B cell (primary cell): ENCODE measurements around the gene PDZD8. TPM values are rescaled to one million over a fixed set of nuclear protein-coding genes. Genes with fewer than 3 reads are reported as not detected.

Source experiments
- ATAC-seq: fragments of 200-7000 bp; cut with Tn5 transposase; one replicate; pipeline ENCODE4 v1.10.0; 2021; ENCODE audit warnings: low read depth, mild to moderate bottlenecking, moderate number of reproducible peaks, moderate library complexity
- CTCF ChIA-PET: fragments of 350-600 bp; sonication (Branson Sonifier 250); formaldehyde crosslinking; loops from one replicate; lab custom pipeline; 2021; ENCODE audit warnings: antibody characterized with exemption, inconsistent platforms; lab: Charles Lee
- POLR2A ChIA-PET: fragments of 350-600 bp; sonication (Branson Sonifier 250); formaldehyde crosslinking; loops from one replicate; lab custom pipeline; 2021; ENCODE audit warnings: antibody characterized with exemption; lab: Charles Lee
- DNase-seq: peaks from one replicate; pipeline ENCODE4 v3.0.0; 2013
- H2AFZ ChIP-seq: 2 replicates; pipeline ENCODE4 v1.6.1; 2012; ENCODE audit warnings: mild to moderate bottlenecking, low read depth, low read length; ENCODE audit not compliant: insufficient read depth, poor library complexity, severe bottlenecking
- H3K27ac ChIP-seq, 2 donors: 1 replicate in 1 of 2; 2 replicates in 1 of 2; pipeline ENCODE4 v1.5.1; 2012 to 2013; ENCODE audit warnings: low read length in 2 of 2, mild to moderate bottlenecking in 2 of 2, moderate library complexity in 1 of 2
- H3K27me3 ChIP-seq, 4 experiments: fragments of 200-600 bp in 1 of 4; sonication (generic) in 1 of 4; replicated peaks in 1 of 4; 1 replicate in 2 of 4; 2 replicates in 2 of 4; pipeline versions ENCODE4 v1.6.1 to v1.7.0; 2013 to 2016; ENCODE audit warnings: low read length in 3 of 4, mild to moderate bottlenecking in 2 of 4, mixed read lengths in 1 of 4, moderate library complexity in 1 of 4; ENCODE audit not compliant: insufficient read depth in 4 of 4, control insufficient read depth in 3 of 4; ENCODE audit errors: control extremely low read depth in 1 of 4
- H3K36me3 ChIP-seq, 2 experiments: replicated peaks in 1 of 2; 1 replicate in 1 of 2; 2 replicates in 1 of 2; pipeline versions ENCODE4 v1.6.1 to v1.7.1; 2013; ENCODE audit warnings: low read length in 1 of 2; ENCODE audit not compliant: insufficient read depth in 2 of 2, control insufficient read depth in 1 of 2; ENCODE audit errors: control extremely low read depth in 1 of 2, extremely low read depth in 1 of 2
- H3K4me1 ChIP-seq, 2 donors: fragments of 200-600 bp in 1 of 2; sonication (generic) in 1 of 2; 1 replicate in 1 of 2; 2 replicates in 1 of 2; pipeline versions ENCODE4 v1.5.1 to v1.6.1; 2013 to 2017; ENCODE audit warnings: low read length in 2 of 2; ENCODE audit not compliant: control insufficient read depth in 2 of 2, insufficient read depth in 2 of 2
- H3K4me2 ChIP-seq: replicated peaks from 2 replicates; pipeline ENCODE3; 2012; ENCODE audit warnings: mild to moderate bottlenecking, low read depth, low read length; ENCODE audit not compliant: poor library complexity, severe bottlenecking
- H3K4me3 ChIP-seq, 5 experiments: fragments of 200-600 bp in 1 of 5; sonication (generic) in 1 of 5; 1 replicate in 3 of 5; 2 replicates in 2 of 5; pipeline versions ENCODE4 v1.5.1 to v1.7.0; 2011 to 2016; ENCODE audit warnings: low read length in 4 of 5, mild to moderate bottlenecking in 4 of 5, low read depth in 2 of 5, control low read depth in 1 of 5, moderate library complexity in 1 of 5; ENCODE audit not compliant: insufficient read depth in 1 of 5; ENCODE audit errors: control extremely low read depth in 1 of 5, extremely low read depth in 1 of 5
- H3K79me2 ChIP-seq: fragments of 200-600 bp; sonication (generic); one replicate; pipeline ENCODE4 v1.6.0; 2016; ENCODE audit warnings: low read length; ENCODE audit not compliant: control insufficient read depth, insufficient read depth
- H3K9ac ChIP-seq: fragments of 200-600 bp; sonication (generic); 2 replicates; pipeline ENCODE4 v1.6.1; 2017; ENCODE audit warnings: mild to moderate bottlenecking, low read length, moderate library complexity
- H3K9me3 ChIP-seq, 3 donors: one replicate each; pipeline versions ENCODE4 v1.6.1 to v1.7.1; 2013; ENCODE audit warnings: low read length in 2 of 3; ENCODE audit not compliant: control insufficient read depth in 2 of 3, insufficient read depth in 1 of 3; ENCODE audit errors: control extremely low read depth in 1 of 3
- H4K20me1 ChIP-seq: 2 replicates; pipeline ENCODE4 v1.6.0; 2012; ENCODE audit warnings: mild to moderate bottlenecking, low read length; ENCODE audit not compliant: insufficient read depth, control insufficient read depth, poor library complexity, severe bottlenecking
- H3K27ac Mint-ChIP-seq: one replicate; pipeline ENCODE4 v1.8.0; 2021; ENCODE audit warnings: mixed read lengths
- H3K27me3 Mint-ChIP-seq: one replicate; pipeline ENCODE4 v1.8.0; 2021; ENCODE audit warnings: mixed read lengths
- H3K4me1 Mint-ChIP-seq: one replicate; pipeline ENCODE4 v1.8.0; 2021; ENCODE audit warnings: mixed read lengths
- H3K4me3 Mint-ChIP-seq: one replicate; pipeline ENCODE4 v1.8.0; 2021; ENCODE audit warnings: mixed read lengths
- H3K9me3 Mint-ChIP-seq: one replicate; pipeline ENCODE4 v1.8.0; 2022; ENCODE audit warnings: mixed read lengths; ENCODE audit not compliant: insufficient read depth
- CTCF ChIP-seq: fragments of 200-600 bp; IDR thresholded peaks from one replicate; pipeline ENCODE4 v1.8.0; 2022; ENCODE audit warnings: antibody characterized with exemption, mild to moderate bottlenecking
- EZH2 ChIP-seq: IDR thresholded peaks from 2 replicates; pipeline ENCODE4 v1.6.1; 2012; ENCODE audit warnings: borderline replicate concordance, low read depth, mild to moderate bottlenecking, moderate library complexity, low read length; ENCODE audit not compliant: insufficient read depth, poor library complexity, severe bottlenecking
- WGBS: methylation state at CpG from one replicate; pipeline ENCODE4 v1.1.5; 2013; ENCODE audit warnings: missing lambda C conversion rate; ENCODE audit not compliant: insufficient coverage; 5-methylcytosine and 5-hydroxymethylcytosine counted together
- intact Hi-C: fragments of 100-400 bp; cut with micrococcal nuclease; formaldehyde crosslinking; loops from one replicate; pipeline ENCODE4 v1.10.0; 2022
- polyA plus RNA-seq: library from polyadenylated mRNA; depleted of rRNA; stranded (reverse); fragments of >200 nt; gene quantifications from 2 replicates; pipeline ENCODE4 v1.2.3, GENCODE V29; 2012
- total RNA-seq, 2 donors: library from RNA; stranded (reverse); fragments of 120-200 nt in 1 of 2; gene quantifications; 1 replicate in 1 of 2; 2 replicates in 1 of 2; pipeline versions ENCODE4 v1.2.3 to v1.2.4, GENCODE V29; 2013 to 2022

Gene PDZD8
- total and polyA plus RNA-seq, 2 donors (not counting 1 experiment from before 2014, with no cell fraction given): 4.9 to 13.2 TPM

- Mint-ChIP-seq H3K27me3 (peaks cover 10% of the 10 kb centered on the region), H3K4me1 (no peaks in the 10 kb centered on the region), H3K9me3 (no peaks in the 10 kb centered on the region), H3K27ac (no peak overlapping the region), H3K4me3 (no peak overlapping the region)
- Histone ChIP-seq H3K4me3 (no peak overlapping the region), H2AFZ (no peak overlapping the region), H3K36me3 (no peaks in the 10 kb centered on the region), H3K27me3 (peaks cover 0 to 9% (median 0%) of the 10 kb centered on the region in 4 experiments), H3K9ac (no peak overlapping the region), H3K79me2 (no peaks in the 10 kb centered on the region), H3K4me2 (no peak overlapping the region), H3K4me1 (no peaks in the 10 kb centered on the region), H3K27ac (no peak overlapping the region), H4K20me1 (no peaks in the 10 kb centered on the region), H3K9me3 (no peaks in the 10 kb centered on the region)
- ATAC-seq: no peak
- WGBS: 92% methylated on average over 9 of the region's 9 CpGs
- POLR2A ChIA-PET: no interaction called here
- CTCF ChIA-PET: no interaction called here
- no peak for TF ChIP-seq CTCF
- no peak for TF ChIP-seq EZH2
- DNase-seq: no peak
- intact Hi-C loops: no loop called here
Observed at GRCh38 chr10:117253908-117254307, 121.3 kb downstream of the PDZD8 start.

GRCh38 chr10:117250411-117250810, 124.8 kb downstream of the PDZD8 start:
- Histone ChIP-seq H3K9ac (no peak overlapping the region), H3K4me2 (no peak overlapping the region), H3K9me3 (no peaks in the 10 kb centered on the region), H2AFZ (no peak overlapping the region), H3K4me3 (no peak overlapping the region), H3K36me3 (no peaks in the 10 kb centered on the region), H3K27ac (no peak overlapping the region), H3K27me3 (peaks cover 0 to 15% (median 0%) of the 10 kb centered on the region in 4 experiments), H4K20me1 (no peaks in the 10 kb centered on the region), H3K4me1 (no peaks in the 10 kb centered on the region), H3K79me2 (no peaks in the 10 kb centered on the region)
- DNase-seq (no peak), ATAC-seq (no peak)
- no peak for TF ChIP-seq EZH2
- TF ChIP-seq CTCF: no peak
- H3K4me1 Mint-ChIP-seq: no peaks in the 10 kb centered on the region
- peaks cover 26% of the 10 kb centered on the region for H3K27me3 Mint-ChIP-seq
- intact Hi-C loops: no loop called here
- WGBS: 69% methylated on average over 4 of the region's 7 CpGs
- H3K27ac Mint-ChIP-seq: no peak overlapping the region
- H3K9me3 Mint-ChIP-seq: no peaks in the 10 kb centered on the region
- ChIA-PET POLR2A (no interaction called here), CTCF (interaction anchor here (1.5 kb wide), 1 partner anchor 34 kb away, joined by 4 read pairs; no protein-coding TSS in a partner anchor)
- no peak overlapping the region for H3K4me3 Mint-ChIP-seq
